ENCODE measurements around the gene DNAJC16. TPM values are rescaled to one million over a fixed set of nuclear protein-coding genes. Genes with fewer than 3 reads are reported as not detected.
"Not testable (repeated sequence)": the region's sequence is repeated elsewhere in the genome, so short reads cannot be mapped to it uniquely, and the experiment has no call there.

The DNAJC16 gene
- total and polyA plus RNA-seq, 4 experiments from 2014 or later: 5.1 to 31.0 (median 18.9) TPM

DNA sequence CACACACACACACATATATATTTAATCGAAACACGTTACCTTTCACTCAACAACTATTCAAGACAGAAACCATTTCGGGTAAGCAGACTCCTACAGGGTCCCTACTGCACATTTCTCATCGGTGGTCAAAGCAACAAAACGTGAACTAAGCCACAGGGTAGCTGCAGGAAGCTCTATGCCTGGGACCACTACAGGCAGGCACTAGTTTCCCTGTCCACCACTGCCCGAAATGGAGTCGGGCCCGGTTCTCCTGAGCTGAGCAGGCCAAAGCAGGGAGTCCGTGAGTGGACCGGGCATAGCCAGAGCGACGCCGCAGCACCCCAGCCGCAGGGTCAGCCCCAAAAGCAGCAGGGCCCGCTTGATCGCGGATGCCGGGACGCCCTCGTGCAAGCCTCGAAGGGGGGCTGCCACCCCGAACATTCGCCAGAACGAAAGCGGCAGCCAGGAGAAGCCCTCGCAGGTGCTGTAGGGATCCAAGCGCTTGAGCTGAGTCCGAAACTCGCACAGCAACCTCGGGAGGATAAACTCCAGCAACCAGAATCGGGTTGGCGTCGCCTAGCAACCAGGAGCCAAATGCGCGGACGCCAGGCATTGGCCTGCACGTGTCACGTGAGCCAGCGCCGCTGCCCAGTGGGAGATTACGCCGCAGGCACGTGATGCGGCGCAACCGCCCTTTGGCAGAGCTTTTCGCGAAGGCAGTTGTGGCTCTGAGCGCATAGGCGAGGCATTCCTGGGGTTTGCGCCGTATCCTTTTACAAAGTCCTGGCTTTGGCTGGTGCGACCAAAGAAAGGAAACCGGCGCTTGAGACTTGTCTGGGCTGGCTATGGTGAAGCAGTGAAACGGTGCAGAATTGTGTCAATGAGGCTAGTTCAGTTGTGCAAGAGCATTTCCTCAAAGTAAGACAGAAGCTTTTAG lies 76.7 kb downstream of the DNAJC16 start:
- Mint-ChIP-seq H3K4me1 (peaks cover 5 to 17% (median 10%) of the 10 kb centered on the region in 4 donors), H3K36me3 (no peaks in the 10 kb centered on the region), H3K9me3 (no peaks in the 10 kb centered on the region), H3K27ac (peak overlapping the region; percentile 63 to 91 (median 88)), H3K27me3 (no peaks in the 10 kb centered on the region), H3K4me3 (peak overlapping the region; percentile 65 to 86 (median 83))
- peaks cover 11% of the 10 kb centered on the region for H3K4me1 ChIP-seq (ENCODE audit: insufficient read depth, low read length)
- H3K27me3 ChIP-seq (ENCODE audit: insufficient read depth, low read length): no peaks in the 10 kb centered on the region
- intact Hi-C loops (cut with micrococcal nuclease): loop anchor here (1.0 to 2.0 kb wide), 3 partner anchors 14 to 79 kb away; partner anchors contain the start of genes CASP9 and DDI2
- H3K27ac ChIP-seq (ENCODE audit: low read depth, low read length): peak overlapping the region; percentile 61
- H3K4me3 ChIP-seq (ENCODE audit: low read length in 2 of 2): peak overlapping the region; percentile 38 to 95
- ChIA-PET CTCF (ENCODE audit: partially characterized antibody) (interaction anchor here (0.7 to 1.7 kb wide), 8 partner anchors 9 to 220 kb away, joined by 3 to 5 read pairs (median 3); partner anchors contain the start of gene DNAJC16), POLR2A (ENCODE audit: partially characterized antibody) (interaction anchor here (0.7 to 3.3 kb wide), 15 partner anchors 9 to 373 kb away, joined by 3 to 43 read pairs (median 5); partner anchors contain the start of genes AGMAT, DDI2, DNAJC16 and SPEN)
- peak; percentile 90 to 95 (median 92) for DNase-seq
- H3K9me3 ChIP-seq (ENCODE audit: control insufficient read depth in 1 of 2, low read length in 2 of 2): no peaks in the 10 kb centered on the region
- no peaks in the 10 kb centered on the region for H3K36me3 ChIP-seq (ENCODE audit: insufficient read depth, low read length)

DNA sequence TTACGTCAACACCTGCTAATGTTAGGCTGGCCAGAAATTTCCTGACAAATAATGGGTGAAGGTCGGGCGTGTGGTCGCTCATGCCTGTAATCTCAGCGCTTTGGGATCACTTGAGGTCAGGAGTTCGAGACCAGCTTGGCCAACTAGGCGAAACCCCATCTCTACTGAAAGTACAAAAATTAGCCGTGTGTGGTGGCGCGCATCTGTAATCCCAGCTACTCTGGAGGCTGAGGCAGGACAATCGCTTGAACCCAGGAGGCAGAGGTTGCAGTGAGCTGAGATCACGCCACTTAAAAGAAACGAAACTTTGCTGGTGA lies 77.3 kb downstream of the DNAJC16 start:
- H3K27ac ChIP-seq (ENCODE audit: low read depth, low read length): peak overlapping the region; percentile 61
- H3K4me3 ChIP-seq (ENCODE audit: low read length in 2 of 2): peak overlapping the region; percentile 38 to 95
- not testable (repeated sequence) for H3K9me3 Mint-ChIP-seq; H3K9me3 ChIP-seq (ENCODE audit: control insufficient read depth in 1 of 2, low read length in 2 of 2); DNase-seq; H3K27me3 Mint-ChIP-seq; H3K36me3 ChIP-seq (ENCODE audit: insufficient read depth, low read length); H3K27me3 ChIP-seq (ENCODE audit: insufficient read depth, low read length); H3K36me3 Mint-ChIP-seq
- peak overlapping the region; percentile 65 to 86 (median 83) for H3K4me3 Mint-ChIP-seq
- H3K4me1 Mint-ChIP-seq: peaks cover 5 to 17% (median 10%) of the 10 kb centered on the region in 4 donors
- ChIA-PET CTCF (ENCODE audit: partially characterized antibody) (interaction anchor here (0.7 to 1.7 kb wide), 6 partner anchors 10 to 76 kb away, joined by 3 to 5 read pairs (median 4); partner anchors contain the start of gene DNAJC16), POLR2A (ENCODE audit: partially characterized antibody) (interaction anchor here (0.8 to 3.3 kb wide), 10 partner anchors 9 to 373 kb away, joined by 3 to 43 read pairs (median 6); partner anchors contain the start of genes AGMAT, DDI2 and DNAJC16)
- intact Hi-C loops (cut with micrococcal nuclease): loop anchor here (1.0 to 2.0 kb wide), 3 partner anchors 13 to 80 kb away; partner anchors contain the start of genes CASP9 and DDI2
- peak overlapping the region; percentile 63 to 91 (median 88) for H3K27ac Mint-ChIP-seq
- H3K4me1 ChIP-seq (ENCODE audit: insufficient read depth, low read length): peaks cover 11% of the 10 kb centered on the region

DNA sequence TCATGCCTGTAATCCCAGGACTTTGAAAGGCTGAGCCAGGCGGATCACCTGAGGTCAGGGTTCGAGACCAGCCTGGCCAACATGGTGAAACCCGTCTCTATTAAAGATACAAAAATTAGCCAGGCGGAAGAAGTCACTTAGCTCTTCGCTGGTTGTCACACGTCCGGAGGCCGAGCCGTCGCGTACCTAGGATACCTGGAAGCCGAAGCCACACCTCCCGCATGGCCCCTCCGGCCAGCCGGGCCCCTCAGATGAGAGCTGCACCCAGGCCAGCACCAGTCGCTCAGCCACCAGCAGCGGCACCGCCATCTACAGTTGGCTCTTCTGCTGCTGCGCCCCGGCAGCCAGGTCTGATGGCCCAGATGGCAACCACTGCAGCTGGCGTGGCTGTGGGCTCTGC lies 77.8 kb downstream of the DNAJC16 start:
- H3K36me3 ChIP-seq (ENCODE audit: insufficient read depth, low read length); H3K9me3 ChIP-seq (ENCODE audit: control insufficient read depth in 1 of 2, low read length in 2 of 2); H3K36me3 Mint-ChIP-seq; DNase-seq; H3K9me3 Mint-ChIP-seq; intact Hi-C loops (cut with micrococcal nuclease); H3K27me3 Mint-ChIP-seq; H3K4me3 ChIP-seq (ENCODE audit: low read length in 2 of 2); H3K27ac ChIP-seq (ENCODE audit: low read depth, low read length); H3K27me3 ChIP-seq (ENCODE audit: insufficient read depth, low read length): not testable (repeated sequence)
- peaks cover 11% of the 10 kb centered on the region for H3K4me1 ChIP-seq (ENCODE audit: insufficient read depth, low read length)
- peak overlapping the region in 2 of 8 donors; percentile 83 to 86 for H3K4me3 Mint-ChIP-seq
- ChIA-PET POLR2A (ENCODE audit: partially characterized antibody) (interaction anchor here (1.2 to 3.3 kb wide), 7 partner anchors 8 to 230 kb away, joined by 3 to 43 read pairs (median 8); partner anchors contain the start of genes DDI2 and DNAJC16), CTCF (ENCODE audit: partially characterized antibody) (interaction anchor here (0.8 to 1.7 kb wide), 4 partner anchors 11 to 77 kb away, joined by 3 to 5 read pairs (median 4); partner anchors contain the start of gene DNAJC16)
- peak overlapping the region in 1 of 7 donors; percentile 63 for H3K27ac Mint-ChIP-seq
- H3K4me1 Mint-ChIP-seq: peaks cover 5 to 17% (median 10%) of the 10 kb centered on the region in 4 donors

DNA sequence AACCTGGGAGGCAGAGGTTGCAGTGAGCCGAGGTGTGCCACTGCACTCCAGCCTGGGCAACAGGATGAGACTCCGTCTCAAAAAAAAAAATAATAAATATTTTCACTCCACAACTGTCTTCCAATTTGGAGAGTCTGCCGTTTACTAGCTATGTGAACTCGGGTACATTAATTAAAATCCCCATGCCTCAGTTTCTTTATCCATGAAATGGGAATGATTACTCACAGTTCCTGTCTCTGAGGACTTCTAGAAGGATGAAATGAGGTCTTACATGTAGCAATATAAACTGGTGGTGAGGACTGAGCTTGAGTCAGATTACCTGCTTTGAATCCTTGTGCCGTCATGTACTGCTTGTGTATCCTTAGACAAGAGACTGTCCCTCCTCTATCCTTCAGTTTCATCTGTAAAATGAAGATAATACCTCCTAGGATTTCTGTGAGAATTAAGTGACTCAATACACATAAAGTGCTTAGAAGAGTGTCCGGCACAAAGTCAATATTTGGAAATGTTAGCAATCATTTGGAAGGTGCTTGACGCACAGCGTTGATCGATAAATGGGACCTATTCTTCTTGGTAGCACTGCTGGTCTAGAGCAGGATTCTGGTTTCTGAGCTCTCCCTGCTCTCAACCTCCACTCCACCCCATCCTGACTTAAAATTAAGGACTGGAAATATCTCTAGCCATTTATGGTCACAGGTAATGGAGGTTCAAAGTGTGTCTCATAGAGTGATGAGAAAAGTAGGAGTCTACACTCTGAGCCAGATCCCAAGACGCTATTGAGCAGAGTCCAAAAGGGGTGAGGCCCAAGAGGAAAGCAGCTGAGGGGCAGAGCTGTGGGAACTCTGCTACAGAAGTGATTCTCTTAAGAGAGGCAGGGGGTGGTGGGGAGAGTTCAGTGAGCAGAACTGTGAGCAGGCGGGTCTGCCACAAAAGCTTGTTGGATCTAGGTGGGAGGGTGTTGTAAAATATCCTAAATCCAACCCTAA lies 79.0 kb downstream of the DNAJC16 start:
- POLR2A ChIA-PET (ENCODE audit: partially characterized antibody): interaction anchor here (3.3 kb wide), 1 partner anchor 11 kb away, joined by 43 read pairs; the partner anchor contains the start of gene DDI2

DNA sequence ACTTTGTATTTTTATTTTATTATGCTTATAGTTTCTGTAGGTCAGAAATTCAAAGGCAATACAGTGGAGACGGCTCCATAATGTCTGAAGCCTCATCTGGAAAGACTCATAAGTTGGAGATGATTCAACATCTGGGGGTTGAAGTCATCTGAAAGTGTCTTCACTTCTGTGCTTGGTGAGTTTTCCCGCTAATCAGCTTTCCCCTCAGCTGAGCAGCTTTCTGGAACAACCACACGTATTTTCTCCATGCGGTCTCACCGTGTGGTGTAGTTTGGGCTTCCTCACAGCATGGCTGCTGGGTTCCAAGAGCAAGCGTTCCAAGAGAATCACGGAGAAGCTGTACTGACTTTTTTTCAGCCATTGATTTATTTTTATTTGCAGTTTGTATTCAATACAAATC lies 83.0 kb downstream of the DNAJC16 start:
- ChIA-PET POLR2A (ENCODE audit: partially characterized antibody) (no interaction called here), CTCF (ENCODE audit: partially characterized antibody) (no interaction called here)
- no peaks in the 10 kb centered on the region for H3K9me3 ChIP-seq (ENCODE audit: control insufficient read depth in 1 of 2, low read length in 2 of 2)
- peak overlapping the region in 1 of 7 donors; percentile 43 for H3K27ac Mint-ChIP-seq
- H3K36me3 Mint-ChIP-seq: no peaks in the 10 kb centered on the region
- intact Hi-C loops (cut with micrococcal nuclease): loop anchor here (10.0 kb wide), 1 partner anchor 225 kb away; no protein-coding TSS in a partner anchor
- no peaks in the 10 kb centered on the region for H3K27me3 Mint-ChIP-seq
- no peak overlapping the region for H3K27ac ChIP-seq (ENCODE audit: low read depth, low read length)
- H3K4me1 ChIP-seq (ENCODE audit: insufficient read depth, low read length): no peaks in the 10 kb centered on the region
- H3K4me3 Mint-ChIP-seq: no peak overlapping the region
- DNase-seq: no peak
- H3K4me3 ChIP-seq (ENCODE audit: low read length in 2 of 2): no peak overlapping the region
- no peaks in the 10 kb centered on the region for H3K36me3 ChIP-seq (ENCODE audit: insufficient read depth, low read length)
- peaks cover 0 to 1% (median 0%) of the 10 kb centered on the region in 8 donors for H3K9me3 Mint-ChIP-seq
- H3K4me1 Mint-ChIP-seq: no peaks in the 10 kb centered on the region
- no peaks in the 10 kb centered on the region for H3K27me3 ChIP-seq (ENCODE audit: insufficient read depth, low read length)

More for the DNA sequence above, 79.0 kb downstream of the DNAJC16 start:
- Histone ChIP-seq H3K4me3 (ENCODE audit: low read length in 2 of 2) (no peak overlapping the region), H3K4me1 (ENCODE audit: insufficient read depth, low read length) (peaks cover 11% of the 10 kb centered on the region), H3K36me3 (ENCODE audit: insufficient read depth, low read length) (no peaks in the 10 kb centered on the region), H3K27ac (ENCODE audit: low read depth, low read length) (no peak overlapping the region), H3K9me3 (ENCODE audit: control insufficient read depth in 1 of 2, low read length in 2 of 2) (no peaks in the 10 kb centered on the region), H3K27me3 (ENCODE audit: insufficient read depth, low read length) (no peaks in the 10 kb centered on the region)
- Mint-ChIP-seq H3K27me3 (no peaks in the 10 kb centered on the region), H3K36me3 (no peaks in the 10 kb centered on the region), H3K27ac (peak overlapping the region in 1 of 7 donors; percentile 19), H3K4me3 (no peak overlapping the region), H3K9me3 (no peaks in the 10 kb centered on the region), H3K4me1 (peaks cover 5 to 17% (median 10%) of the 10 kb centered on the region in 4 donors)
- CTCF ChIA-PET (ENCODE audit: partially characterized antibody): interaction anchor here (1.6 kb wide), 1 partner anchor 12 kb away, joined by 5 read pairs; no protein-coding TSS in a partner anchor
- intact Hi-C loops (cut with micrococcal nuclease): no loop called here
- DNase-seq: no peak

DNA sequence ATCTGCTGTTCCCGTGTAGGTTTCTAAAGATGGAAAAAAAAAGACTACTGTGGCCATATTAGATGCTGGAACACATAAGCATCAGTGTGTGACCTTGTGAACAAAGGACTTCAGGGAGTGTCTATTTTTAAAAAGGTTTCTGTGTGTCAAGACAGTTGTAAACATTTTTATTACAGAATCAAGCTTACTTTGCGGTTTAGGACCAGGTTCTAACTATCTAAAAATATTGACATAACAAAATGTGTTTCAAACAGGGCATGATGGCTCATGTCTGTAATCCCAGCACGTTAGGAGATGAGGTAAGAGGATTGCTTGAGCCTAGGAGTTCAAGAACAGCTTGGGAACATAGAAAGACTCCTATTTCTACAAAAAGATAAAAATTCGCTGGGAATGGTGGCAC lies 83.5 kb downstream of the DNAJC16 start:
- H3K4me3 Mint-ChIP-seq: no peak overlapping the region
- no peaks in the 10 kb centered on the region for H3K36me3 ChIP-seq (ENCODE audit: insufficient read depth, low read length)
- no peaks in the 10 kb centered on the region for H3K27me3 ChIP-seq (ENCODE audit: insufficient read depth, low read length)
- no peaks in the 10 kb centered on the region for H3K36me3 Mint-ChIP-seq
- no peak overlapping the region for H3K4me3 ChIP-seq (ENCODE audit: low read length in 2 of 2)
- no peaks in the 10 kb centered on the region for H3K27me3 Mint-ChIP-seq
- peaks cover 0 to under 1% (median 0%) of the 10 kb centered on the region in 4 donors for H3K4me1 Mint-ChIP-seq
- CTCF ChIA-PET (ENCODE audit: partially characterized antibody): no interaction called here
- H3K4me1 ChIP-seq (ENCODE audit: insufficient read depth, low read length): no peaks in the 10 kb centered on the region
- H3K27ac ChIP-seq (ENCODE audit: low read depth, low read length): no peak overlapping the region
- peak overlapping the region in 1 of 7 donors; percentile 43 for H3K27ac Mint-ChIP-seq
- DNase-seq: no peak
- H3K9me3 ChIP-seq (ENCODE audit: control insufficient read depth in 1 of 2, low read length in 2 of 2): no peaks in the 10 kb centered on the region
- POLR2A ChIA-PET (ENCODE audit: partially characterized antibody): no interaction called here
- H3K9me3 Mint-ChIP-seq: peaks cover 0 to 1% (median 0%) of the 10 kb centered on the region in 8 donors
- intact Hi-C loops (cut with micrococcal nuclease): loop anchor here (10.0 kb wide), 1 partner anchor 225 kb away; no protein-coding TSS in a partner anchor
